Right hindlimb (tissue), 1 donor: ENCODE data around the gene EEA1.
"Not testable (repeated sequence)": the region's sequence is repeated elsewhere in the genome, so short reads cannot be mapped to it uniquely, and the experiment has no call there.

Source experiments
- DNase-seq: peaks from one replicate; pipeline ENCODE4 v3.0.0-alpha.2; 2018

Gene EEA1

DNA sequence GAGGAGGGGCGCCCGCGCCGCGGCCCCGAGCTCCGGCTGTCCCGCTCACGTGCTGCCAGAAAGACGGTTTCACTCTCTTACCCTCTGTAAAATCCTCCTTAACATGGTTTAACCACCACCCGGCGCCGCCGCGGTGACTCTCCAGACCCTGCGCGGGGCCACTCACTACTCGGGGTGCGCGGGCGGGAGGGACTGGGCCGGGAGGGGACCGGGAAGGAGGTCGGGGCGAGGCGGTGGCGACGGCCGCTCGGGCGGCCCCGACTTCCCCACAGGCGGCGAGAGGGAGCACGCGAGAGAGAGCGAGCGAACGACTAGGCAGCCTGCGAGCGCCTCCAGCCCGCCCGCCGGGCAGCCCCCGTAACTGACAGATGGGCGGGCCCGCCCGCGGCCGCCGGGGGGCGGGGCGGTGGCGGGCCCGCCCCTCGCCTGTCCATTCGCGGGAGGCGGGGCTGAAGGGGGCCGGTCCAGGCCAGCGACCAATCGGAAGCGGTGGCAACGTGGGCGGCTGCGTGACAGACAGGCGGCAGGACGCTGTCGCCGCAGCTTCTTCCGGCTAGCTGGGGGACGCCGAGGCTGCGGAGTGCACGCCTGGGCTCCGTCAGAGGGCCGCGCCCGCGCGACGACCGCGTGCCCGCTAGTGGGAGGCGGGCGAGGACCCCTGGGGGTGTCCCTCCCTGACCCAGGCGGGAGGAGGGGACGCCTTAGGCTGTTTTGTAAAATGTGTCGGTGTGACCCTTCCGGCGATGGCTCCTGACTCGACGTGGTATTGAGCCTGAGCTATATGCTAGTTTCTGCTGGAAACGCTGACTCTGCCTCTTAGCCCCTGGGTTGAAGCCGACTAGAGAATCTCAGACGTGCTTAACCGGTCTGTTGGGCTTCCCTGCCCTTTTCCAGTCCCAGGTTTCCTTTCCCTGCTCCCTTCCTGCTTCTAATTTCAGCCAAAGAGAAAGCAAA lies at the start of gene EEA1:
TSS of gene EEA1 (minus strand) at position 334 of the 954 bp plus-strand sequence. CDS start at position 105, 229 bp downstream.
- peak; percentile 98 for DNase-seq

DNA sequence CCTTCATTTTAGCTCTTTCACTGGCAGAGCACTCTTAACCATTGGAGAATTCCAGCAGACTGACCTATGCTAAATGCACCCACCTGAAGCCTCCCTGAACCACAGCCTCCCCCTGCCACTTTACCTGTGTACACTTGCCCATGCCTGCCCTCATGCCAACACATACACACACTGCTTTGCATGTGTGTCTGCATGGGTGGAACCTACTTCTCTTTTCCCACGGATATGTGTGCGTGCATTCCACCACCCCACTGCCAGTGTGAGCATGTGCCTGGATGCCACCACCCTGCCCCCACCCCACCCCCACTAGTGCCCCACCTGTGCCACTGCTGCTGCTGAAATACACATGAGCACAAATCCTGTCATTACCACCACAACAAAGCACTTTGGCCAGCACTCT lies 49.5 kb upstream of the EEA1 start:
- no peak for DNase-seq

DNA sequence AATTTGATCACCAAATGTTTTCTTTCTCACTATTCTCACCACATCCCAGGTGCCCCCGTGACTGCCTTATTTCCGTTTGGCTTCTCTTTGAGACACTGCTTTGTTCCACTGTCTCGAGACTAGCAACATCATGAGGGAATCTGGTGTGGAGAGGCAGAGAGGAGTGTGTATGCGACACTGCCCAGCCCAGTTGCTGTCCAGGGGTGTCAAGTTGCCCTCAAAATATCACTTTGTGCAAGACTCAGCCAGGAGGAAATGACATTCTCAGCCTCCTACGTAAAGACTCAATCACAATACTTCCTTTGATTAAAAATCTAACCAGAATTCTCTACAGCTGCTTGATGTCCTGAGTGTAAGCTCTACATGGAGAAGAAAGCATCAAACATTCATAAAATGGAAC lies 48.2 kb upstream of the EEA1 start:
- DNase-seq: no peak

DNA sequence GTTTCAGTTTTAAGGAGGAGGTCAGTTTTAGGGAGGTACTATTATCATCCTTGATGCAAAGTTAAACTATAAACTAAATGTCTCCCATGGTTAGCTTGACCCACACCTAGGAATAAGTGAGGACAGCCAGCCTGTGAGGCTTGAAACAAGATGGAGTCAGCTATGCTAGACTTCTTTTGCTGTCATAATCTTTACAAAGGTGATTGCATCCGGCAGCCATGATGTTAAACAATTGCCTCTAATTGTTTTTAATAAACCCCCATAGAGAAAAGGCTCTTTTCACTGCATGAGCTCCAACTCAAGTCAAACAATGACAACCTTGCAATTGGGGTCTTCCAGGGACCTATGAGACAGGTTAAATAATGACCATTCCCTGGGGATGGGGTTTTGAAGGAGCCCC lies 45.7 kb upstream of the EEA1 start:
- no peak for DNase-seq

DNA sequence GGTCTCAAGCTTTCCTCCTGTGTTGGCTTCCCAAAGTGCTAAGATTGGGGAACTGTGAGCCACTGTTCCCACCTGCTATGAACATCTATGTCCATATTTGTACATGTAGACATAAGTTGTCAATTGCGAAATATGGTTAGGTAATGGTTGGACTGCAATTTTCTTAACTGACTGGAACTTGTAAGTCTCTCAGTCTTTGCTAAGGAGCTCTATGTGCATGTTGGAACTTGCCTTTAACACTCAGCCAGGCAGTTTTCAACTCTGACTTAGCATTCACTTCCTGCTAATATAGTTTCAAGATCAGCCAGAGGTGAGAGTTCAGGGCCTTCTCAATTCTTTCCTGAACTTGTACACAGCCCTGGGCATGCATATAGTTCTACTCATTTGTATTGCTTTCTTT lies 44.5 kb upstream of the EEA1 start:
- no peak for DNase-seq

DNA sequence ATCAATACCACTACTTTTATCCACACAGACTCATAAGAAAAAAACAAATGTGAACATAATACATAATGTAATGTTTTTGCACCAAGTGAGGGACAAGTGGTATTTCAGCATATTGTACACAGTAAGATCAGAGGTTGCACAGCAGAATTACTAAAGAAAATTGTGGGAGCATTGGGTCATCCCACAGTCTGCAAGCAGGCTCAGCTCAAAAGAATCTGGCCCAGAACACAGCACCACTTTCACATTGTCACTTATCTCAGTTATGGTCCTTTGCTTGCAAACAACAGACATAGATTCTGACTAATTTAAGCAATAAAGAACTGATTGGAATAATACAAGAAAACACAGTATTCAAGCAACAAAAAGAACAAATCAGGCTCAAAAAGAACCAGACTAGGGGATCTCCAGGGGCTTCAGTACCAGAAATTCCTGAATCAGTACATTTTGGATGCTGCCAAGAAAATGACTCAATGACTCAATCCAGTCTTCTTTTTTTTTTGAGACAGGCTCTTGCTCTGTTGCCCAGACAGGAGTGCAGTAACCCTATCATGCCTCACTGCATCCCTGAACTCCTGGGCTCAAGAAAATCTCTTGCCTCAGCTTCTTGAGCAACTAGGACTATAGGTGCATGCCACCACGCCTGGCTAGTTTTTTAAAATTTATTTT lies 42.9 kb upstream of the EEA1 start:
- DNase-seq: peak; percentile 16

DNA sequence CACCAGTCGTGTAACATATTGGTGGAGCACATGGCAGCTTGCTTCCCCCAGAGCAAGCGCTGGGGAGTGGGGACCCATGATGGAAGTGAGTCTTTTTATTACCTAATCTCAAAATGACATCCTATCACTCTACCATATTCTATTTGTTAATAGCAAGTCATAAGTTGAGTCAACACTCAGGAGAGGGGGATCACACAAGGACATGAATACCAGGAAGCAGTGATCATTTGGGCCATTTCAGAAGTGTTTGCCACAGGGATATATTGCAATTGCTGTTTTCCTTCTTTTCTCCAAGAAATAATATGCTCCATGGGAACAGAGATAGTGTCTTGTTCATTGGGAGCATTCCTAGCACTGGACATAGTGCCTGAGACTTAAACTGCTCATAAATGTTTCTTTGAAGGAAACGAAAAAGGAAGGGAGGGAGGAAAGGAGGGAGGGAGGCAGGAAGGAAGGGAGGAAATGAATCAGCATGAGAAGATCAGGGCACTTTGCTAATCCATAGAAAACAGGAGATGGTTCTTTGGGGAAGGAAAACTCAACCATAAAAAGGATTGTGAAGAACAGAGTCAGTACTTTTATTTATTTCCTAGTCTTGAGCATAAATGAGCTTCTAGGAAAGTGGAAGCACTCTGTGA lies 39.2 kb upstream of the EEA1 start:
- DNase-seq: no peak

DNA sequence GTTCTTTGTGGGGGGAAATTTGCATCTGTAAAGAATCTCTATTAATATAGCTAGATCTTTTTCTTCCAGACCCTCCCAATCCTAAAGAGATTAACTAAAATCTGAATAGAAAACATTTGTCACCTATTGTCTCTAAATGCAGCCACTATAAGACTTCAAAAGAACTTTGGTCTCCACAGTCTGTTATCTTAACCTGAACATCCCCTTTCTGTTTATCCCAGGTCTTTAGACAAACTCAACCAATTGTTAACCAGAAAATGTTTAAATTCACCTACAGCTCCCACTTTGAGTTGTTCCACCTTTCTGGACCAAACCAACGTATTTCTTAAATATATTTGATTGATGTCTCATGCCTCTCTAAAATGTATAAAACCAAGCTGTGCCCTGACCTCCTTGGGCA lies 35.3 kb upstream of the EEA1 start:
- not testable (repeated sequence) for DNase-seq

DNA sequence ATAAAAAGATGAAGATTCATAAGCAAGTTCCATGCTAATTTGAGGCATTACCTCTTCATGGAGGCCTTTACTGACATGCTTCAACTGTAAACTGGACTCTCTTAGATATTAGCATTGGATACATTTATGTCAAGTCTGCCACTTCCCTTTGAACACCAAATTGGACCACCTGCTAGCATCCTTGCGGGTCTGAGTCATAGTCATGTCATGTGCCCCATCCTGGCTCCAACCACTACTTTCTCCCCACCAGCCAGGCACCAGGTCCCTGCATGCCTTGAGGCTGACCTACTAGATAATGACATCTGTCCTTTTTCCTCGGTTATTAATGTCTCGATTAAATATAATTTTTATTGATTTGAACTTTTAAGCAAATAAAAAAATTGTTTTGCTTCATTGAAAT lies 32.9 kb upstream of the EEA1 start:
- no peak for DNase-seq

DNA sequence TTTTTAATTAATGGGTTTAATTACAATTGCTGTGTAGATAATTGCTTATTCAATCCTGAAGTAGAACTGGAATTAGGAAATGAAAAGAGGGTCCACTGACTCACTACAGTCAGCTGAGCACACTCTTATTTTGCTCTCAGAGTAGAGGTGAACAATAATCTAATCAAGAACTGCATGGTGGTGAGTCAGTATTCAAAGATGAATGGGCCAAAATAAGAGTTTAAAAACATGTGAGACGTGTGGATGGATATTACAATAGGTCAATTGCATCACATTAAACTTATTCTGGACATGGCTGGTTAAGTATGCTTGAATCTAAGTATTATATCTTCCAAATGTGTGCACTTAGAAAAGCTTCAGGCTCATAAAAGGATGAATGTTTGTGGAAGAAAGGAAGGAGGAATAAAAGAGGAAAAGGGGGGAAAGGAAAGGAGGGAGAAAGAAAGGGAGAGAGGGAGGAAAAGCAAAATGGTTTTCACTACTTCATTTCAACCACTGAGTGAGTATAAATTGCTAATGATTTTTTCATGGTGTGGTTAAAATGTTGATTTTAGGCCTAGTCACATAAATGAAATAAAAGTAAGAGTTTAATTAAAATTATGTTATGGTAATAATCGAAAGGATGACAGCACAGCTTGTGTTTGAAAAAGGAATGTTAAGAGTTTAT lies 27.0 kb upstream of the EEA1 start:
- no peak for DNase-seq

DNA sequence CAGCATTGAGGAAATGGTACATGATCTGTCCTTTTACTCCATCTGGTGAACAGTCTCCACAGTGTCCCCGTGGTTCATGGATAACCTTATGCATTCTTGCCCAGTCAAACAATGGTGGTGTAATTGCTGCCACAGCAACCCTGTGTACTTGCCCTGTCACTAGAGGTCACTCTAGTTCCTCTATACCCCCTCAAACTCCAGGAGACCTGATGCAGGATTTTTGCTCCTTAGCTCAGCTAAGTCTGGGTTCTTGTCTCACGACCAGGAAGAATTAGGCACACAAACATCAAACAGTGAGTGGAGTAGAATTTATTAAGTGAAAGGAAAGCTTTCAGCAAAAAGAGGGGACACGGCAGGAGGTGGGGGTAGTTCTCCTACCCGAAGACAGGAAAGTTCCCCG lies 24.7 kb upstream of the EEA1 start:
- no peak for DNase-seq

DNA sequence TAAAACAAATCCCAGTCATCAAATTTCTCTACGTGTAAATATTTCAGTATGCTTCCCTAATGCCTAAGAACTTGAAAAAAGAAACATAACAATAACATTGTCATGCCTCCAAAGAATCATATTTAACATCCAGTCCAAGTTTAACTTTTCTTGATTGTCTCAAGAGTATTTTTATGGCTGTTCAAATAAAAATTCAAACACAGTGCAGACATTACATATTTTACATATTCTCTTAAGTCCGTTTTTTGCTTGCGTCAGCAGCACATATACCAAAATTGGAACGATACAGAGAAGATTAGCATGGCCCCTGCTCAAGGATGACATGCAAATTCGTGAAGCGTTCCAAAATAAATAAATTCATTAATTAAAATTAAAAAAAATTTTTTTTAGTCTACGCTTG lies 23.3 kb upstream of the EEA1 start:
- no peak for DNase-seq

DNA sequence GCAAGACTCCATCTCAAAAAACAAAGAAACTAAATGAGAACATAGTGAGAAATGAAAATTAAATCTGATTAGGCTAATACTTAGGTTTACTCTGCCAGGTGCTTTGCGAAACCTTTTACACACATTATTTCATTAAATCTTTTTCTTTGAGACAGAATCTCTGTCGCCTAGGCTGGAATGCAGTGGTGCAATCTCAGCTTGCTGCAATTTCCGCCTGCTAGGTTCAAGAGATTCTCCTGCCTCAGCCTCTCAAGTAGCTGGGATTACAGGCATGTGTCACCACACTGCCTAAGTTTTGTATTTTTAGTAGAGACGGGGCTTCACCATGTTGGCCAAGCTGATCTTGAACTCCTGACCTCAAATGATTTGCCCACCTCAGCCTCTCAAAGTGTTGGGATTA lies 21.9 kb upstream of the EEA1 start:
- DNase-seq: no peak

DNA sequence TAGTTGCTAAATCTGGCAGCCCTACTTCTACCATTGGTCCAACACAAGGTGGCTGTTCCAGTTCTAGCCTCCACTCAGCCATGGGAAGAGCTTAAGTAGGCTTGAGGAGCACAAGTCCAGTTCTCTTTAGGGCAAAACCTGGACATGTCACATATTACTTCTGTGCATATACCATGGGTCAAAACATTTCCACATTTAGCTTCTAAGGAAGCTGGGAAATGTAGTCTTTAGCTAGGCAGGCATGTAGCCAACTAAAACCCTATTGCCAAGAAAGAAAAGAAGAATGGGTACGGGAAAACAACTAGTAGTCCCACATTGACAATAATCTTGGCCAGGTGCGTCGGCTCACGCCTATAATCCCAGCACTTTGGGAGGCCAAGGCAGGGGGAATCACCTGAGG lies 20.9 kb upstream of the EEA1 start:
- no peak for DNase-seq

DNA sequence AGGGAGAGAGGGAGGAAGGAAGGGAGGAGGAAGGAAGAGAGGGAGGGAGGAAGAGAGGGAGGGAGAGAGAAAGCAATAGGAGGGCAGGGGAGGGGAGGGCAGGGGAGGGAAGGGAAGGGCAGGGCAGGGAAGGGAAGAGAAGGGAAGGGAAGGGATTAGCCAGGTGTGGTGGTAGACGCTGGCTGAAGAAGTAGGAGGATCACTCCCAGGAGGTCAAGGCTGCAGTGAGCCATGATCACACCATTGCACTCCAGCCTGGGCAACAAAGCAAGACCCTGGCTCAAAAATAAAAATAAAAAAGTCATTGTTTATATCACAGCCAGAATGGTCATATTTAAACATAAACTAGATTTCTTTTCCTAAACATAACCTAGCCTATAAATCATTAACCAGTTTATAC lies 20.4 kb upstream of the EEA1 start:
- DNase-seq: no peak

DNA sequence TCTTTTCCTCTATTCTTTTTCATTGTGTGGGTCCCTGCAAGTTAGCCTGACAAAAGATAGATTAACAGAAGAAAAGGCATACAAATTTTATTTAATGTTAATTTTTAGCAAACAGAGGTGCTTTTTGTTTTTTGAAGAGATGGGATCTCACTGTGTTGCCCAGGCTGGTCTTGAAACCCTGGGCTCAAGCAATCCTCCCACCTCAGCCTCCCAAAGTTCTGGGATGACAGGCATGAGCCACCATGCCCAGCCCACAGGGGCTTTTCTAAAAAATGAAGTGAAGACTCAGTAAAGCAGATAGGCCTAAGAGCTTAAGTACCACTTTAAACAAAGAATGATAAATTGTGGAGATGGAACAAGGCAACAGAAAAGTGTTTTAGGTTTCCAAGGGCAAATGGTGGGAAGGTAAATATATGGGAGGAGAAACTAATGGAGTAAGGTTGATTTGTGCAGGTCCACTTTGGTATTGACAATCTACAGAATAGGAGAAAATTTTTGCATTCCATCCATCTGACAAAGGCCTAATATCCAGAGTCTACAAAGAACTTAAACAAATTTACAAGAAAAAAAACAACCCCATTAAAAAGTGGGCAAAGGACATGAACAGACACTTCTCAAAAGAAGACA lies 18.6 kb upstream of the EEA1 start:
- no peak for DNase-seq

DNA sequence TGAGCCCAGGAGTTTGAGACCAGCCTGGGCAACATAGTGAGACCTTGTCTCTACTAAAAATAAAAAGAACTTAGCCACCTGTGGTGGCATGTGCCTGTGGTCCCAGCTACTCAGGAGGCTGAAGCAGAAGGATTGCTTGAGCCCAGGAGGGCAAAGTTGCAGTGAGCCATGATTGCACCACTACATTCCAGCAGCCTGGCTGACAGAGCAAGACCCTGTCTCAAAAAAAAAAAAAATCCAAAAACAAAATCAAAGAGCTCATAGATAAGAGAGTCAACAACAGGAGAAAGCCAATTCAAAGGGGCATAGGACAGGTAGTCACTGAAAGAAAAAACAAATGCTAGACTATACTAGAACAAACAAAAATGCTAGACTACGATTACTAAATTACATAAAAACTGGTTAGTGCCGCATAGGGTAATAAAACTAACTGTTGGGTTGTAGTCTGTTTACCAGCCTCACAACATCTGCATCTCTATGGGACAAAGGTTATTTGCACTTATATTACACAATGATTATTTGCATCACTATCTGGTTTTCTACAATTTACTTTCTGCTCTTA lies 16.6 kb upstream of the EEA1 start:
- DNase-seq: no peak

DNA sequence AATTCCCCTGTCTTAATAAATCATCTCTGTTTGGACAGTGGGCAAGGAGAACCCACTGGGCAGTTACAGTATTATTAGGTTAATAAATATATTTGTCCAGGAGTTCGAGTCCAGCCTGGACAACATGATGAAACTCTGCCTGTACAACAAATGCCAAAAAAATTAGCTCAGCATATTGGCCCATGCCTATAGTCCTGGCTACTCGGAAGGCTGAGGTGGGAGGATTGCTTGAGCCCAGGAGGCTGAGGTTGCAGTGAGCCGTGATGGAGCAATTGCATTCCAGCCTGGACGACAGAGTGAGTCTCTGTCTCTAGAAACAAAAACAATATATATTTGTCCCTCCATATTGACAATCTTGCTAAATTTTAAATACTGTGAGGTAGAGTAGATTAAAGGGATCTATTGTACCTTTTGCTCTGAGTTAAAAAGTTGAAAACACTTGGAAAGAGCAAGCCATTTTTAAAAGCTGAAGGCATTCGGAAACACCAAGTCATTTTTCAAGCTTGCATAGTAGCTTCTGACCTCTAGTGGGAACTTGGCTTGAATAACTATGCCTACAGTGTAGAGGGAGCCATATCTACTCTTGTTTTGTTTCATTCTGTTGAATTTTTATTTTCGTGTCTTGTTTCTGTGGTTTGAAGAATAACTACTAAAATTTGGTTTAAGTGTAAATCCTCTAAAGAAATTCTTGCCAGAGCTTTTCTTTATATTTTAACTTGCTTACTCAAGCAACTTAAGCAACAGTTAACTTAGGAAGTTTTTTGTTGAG lies 14.6 kb upstream of the EEA1 start:
- no peak for DNase-seq

DNA sequence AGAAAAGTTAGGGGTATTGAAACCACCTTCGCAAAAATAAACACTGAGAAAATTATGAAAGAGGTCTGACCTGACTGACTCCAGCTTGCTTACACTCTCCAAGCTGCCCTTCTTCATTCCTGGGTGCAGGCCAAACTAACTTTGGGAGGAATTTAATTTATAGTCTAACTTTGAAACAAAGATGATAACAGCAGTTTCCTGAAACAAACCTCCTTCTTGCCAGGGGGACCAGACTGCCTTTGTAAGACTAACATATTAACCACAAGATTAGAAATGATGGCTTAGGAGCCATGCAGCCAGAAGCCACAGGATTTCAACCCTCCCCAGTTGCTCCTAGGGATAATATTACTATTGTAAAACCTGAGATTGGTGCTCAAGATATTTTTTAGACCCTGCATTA lies 13.8 kb upstream of the EEA1 start:
- DNase-seq: no peak

DNA sequence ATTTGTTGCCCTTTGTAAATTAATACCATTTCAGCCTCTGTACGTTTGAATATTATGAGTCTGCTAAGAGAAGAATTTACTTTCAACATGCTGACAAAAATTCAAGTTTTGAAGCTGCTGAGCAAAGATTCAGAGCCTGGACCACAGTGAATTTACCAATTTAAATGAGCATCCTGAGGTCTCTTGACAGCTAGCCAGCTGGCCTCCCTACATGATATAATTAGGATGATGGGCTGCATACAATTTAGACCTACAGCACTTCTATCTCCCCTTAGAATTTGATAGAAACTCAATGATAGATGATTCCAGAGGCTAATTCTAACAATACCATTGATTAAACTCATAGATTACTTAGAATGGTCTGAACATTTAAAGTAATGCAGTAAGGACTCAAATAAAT lies 10.0 kb upstream of the EEA1 start:
- no peak for DNase-seq

DNA sequence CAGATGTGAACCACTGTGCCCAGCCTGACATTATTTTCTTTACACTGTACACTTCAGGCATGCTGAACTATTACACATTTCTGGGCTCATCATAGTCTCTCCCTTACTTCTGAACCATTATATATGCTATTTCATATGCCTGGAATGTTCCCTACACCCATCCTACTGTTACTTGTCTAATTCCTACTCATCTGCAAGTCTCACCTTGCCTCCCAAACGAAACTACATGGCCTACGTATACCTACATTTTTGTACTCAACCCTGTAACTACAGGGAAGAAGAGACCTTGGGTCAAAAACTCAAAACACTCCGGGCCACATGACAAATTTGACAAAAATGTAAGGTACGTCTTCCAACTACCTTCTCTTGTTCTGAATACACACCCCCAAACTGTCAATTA lies 9.5 kb upstream of the EEA1 start:
- no peak for DNase-seq

DNA sequence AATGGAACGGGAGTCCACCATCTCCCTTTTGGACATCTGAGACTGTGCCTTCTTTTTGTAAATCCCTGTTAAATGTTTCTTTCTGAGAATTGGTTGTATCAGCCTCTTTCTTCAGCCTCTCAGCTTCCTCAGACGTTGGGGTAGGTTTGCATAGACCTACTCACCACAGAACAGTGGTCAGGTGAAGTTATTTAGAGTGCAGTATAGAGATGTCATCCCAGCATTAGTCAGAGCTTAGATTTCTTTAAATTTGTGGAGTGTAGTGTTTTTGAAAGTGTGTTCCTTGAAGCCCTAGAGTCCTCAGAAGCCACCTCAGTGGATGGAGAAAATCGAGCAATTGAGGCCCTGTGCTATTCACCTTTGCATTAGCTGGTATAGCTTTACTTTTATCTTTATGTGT lies 8.9 kb upstream of the EEA1 start:
- DNase-seq: no peak
